Activated gamma-delta T cell (primary cell): ENCODE measurements around the gene PARD3B.

Experiments
- DNase-seq: peaks from one replicate; lab custom pipeline; 2025; lab: John Stamatoyannopoulos, UW

PARD3B gene

GRCh38 chr2:204892506-204893255 lies 347.4 kb downstream of the PARD3B start:
- no peak for DNase-seq

- DNase-seq, result no peak
Measured at GRCh38 chr2:204896146-204896545, 350.9 kb downstream of the PARD3B start.

GRCh38 chr2:204897561-204897960 lies 352.3 kb downstream of the PARD3B start:
- no peak for DNase-seq

GRCh38 chr2:204898928-204899640 lies 353.8 kb downstream of the PARD3B start:
- DNase-seq, result no peak

GRCh38 chr2:204899983-204900382 lies 354.7 kb downstream of the PARD3B start:
- no peak for DNase-seq

- no peak for DNase-seq
Measured at GRCh38 chr2:204900487-204900886, 355.2 kb downstream of the PARD3B start.

GRCh38 chr2:204900910-204901309 lies 355.6 kb downstream of the PARD3B start:
- DNase-seq, result no peak

- no peak for DNase-seq
Measured at GRCh38 chr2:204901591-204901990, 356.3 kb downstream of the PARD3B start.

GRCh38 chr2:204909791-204910190 lies 364.5 kb downstream of the PARD3B start:
- no peak for DNase-seq

GRCh38 chr2:204913312-204913711 lies 368.0 kb downstream of the PARD3B start:
- DNase-seq, result no peak

GRCh38 chr2:204913854-204914464 lies 368.7 kb downstream of the PARD3B start:
- no peak for DNase-seq

GRCh38 chr2:204914708-204915107 lies 369.4 kb downstream of the PARD3B start:
- no peak for DNase-seq

GRCh38 chr2:204917089-204917701 lies 371.9 kb downstream of the PARD3B start:
- no peak for DNase-seq

- no peak for DNase-seq
Measured at GRCh38 chr2:204920776-204921175, 375.5 kb downstream of the PARD3B start.

GRCh38 chr2:204923957-204924356 lies 378.7 kb downstream of the PARD3B start:
- no peak for DNase-seq

GRCh38 chr2:204931562-204931961 lies 386.3 kb downstream of the PARD3B start:
- no peak for DNase-seq

- DNase-seq, result no peak
Measured at GRCh38 chr2:204933735-204934374, 388.6 kb downstream of the PARD3B start.

GRCh38 chr2:204944927-204945326 lies 399.7 kb downstream of the PARD3B start:
- DNase-seq, result no peak

- no peak for DNase-seq
Measured at GRCh38 chr2:204945376-204945775, 400.1 kb downstream of the PARD3B start.

- DNase-seq, result no peak
Measured at GRCh38 chr2:204946892-204947291, 401.6 kb downstream of the PARD3B start.

GRCh38 chr2:204947405-204947804 lies 402.1 kb downstream of the PARD3B start:
- DNase-seq, result no peak
